Measurements from ENCODE around the gene OXCT2.
"Not testable (repeated sequence)": the region's sequence is repeated elsewhere in the genome, so short reads cannot be mapped to it uniquely, and the experiment has no call there.

Gene OXCT2

DNA sequence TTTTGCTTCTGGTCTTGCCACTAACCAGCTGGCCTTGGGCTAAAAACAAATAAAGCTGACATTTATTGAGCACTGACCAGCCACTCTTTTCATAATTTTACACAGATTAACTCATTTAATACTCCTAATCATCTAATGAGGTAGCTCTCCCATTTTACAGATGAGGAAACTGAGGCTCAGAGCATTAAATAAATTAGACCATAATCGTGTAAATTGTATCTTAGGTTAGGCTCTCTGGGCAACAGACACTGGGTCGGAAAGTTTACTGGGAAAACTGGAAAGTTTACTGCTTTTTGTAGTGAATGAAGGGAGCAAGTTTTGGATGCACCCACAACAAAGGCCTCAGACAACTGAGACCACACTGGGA lies 10.2 kb upstream of the OXCT2 start:
- TF ChIP-seq, protein P1, sequence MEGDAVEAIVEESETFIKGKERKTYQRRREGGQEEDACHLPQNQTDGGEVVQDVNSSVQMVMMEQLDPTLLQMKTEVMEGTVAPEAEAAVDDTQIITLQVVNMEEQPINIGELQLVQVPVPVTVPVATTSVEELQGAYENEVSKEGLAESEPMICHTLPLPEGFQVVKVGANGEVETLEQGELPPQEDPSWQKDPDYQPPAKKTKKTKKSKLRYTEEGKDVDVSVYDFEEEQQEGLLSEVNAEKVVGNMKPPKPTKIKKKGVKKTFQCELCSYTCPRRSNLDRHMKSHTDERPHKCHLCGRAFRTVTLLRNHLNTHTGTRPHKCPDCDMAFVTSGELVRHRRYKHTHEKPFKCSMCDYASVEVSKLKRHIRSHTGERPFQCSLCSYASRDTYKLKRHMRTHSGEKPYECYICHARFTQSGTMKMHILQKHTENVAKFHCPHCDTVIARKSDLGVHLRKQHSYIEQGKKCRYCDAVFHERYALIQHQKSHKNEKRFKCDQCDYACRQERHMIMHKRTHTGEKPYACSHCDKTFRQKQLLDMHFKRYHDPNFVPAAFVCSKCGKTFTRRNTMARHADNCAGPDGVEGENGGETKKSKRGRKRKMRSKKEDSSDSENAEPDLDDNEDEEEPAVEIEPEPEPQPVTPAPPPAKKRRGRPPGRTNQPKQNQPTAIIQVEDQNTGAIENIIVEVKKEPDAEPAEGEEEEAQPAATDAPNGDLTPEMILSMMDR (conservative IDR thresholded peaks at IDR 0.05) = no peak

DNA sequence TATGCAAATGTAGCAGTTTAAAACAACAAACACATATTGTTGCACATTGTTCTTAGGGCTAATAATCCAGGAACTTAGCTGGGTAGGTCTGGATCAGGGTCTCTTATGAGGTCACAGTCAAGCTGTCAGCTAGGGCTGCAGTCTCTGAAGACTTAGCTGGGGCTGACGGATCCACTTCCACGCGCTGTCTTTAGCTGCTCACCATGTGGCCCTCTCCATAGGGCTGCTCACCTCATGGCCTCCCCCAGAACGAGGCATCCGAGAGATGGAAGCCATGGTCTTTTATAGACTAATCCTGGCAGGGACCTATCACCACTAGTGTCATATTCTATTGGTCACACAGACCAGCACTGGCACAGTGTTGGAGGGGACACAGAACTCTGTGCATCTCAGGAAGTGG lies 8.7 kb upstream of the OXCT2 start:
- TF ChIP-seq, protein P1 (conservative IDR thresholded peaks at IDR 0.05) = no peak
- no peak overlapping the region for H3K27ac ChIP-seq

More for the DNA sequence above, 10.2 kb upstream of the OXCT2 start:
- H3K27ac ChIP-seq = no peak overlapping the region

DNA sequence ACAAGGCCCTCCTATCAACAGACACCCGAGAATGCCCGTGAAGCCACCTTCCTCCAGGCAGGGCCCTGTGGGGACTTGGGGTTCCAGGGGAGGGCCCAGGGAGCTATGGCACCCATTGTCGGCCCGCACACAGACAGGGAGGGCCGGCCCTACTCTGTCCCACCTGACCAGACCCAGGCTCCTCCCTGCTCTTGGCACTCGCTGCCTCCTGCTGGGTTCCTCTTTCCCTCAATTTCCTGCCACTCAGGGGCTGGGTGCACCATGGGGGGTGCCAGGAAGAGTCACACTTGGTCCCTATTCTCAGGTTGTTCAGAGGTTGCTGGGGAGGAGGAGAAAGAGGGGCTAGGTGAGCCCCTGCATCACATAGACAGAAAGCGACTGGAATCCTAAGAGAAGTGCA lies 8.0 kb upstream of the OXCT2 start:
- TF ChIP-seq, protein P1 (conservative IDR thresholded peaks at IDR 0.05) = no peak
- no peak overlapping the region for H3K27ac ChIP-seq

DNA sequence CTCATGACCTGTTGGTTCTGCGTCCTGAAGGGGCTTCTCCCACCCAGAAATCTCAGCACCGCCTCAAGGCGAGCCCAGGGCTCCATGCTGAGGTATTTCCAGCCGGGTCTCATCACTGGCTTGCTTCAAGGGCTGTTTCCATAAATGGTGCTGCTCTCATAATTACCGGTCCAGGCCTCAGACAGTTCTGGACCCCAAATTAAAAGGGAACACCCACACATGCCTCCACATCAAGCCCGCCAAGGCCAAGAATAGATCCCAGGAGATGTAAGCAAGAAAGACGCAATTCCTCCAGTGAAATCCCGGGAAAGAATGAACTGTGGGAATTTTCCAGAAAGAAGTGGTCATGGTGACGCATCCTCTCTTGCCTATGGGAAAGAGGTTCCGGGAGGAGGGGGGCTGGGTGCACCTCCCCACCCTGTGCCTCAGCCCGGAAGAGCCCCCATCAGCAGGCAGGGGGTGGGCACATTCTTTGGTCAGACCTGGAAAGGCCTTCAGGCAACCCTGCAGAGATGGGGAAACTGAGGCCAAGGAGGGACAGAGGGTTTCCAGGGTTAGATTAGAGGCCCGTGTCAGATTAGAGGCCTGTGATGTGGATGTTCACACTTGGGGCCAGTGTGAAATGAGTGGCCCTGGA lies 7.4 kb upstream of the OXCT2 start:
- not testable (repeated sequence) for H3K27ac ChIP-seq

DNA sequence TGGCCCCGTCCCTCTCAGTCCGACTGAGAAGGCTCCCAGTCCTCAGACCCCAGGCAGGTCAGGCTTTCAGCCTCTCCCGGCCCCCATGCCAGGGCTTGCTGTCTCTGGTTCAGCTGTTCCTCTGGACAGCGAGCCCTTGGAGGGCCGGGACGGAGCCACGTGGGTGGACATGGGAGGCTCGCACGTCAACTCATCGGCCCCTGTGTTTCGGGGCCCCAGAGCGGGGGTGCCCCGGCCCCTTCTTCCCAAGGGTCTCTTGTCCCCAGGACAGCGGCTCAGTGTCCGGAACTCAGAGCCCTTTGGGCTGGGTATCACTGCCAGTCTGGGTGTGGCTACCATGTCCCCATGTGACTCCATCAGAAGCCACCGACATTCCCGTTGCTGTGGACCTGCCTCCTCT lies 6.7 kb upstream of the OXCT2 start:
- H3K27ac ChIP-seq = not testable (repeated sequence)

DNA sequence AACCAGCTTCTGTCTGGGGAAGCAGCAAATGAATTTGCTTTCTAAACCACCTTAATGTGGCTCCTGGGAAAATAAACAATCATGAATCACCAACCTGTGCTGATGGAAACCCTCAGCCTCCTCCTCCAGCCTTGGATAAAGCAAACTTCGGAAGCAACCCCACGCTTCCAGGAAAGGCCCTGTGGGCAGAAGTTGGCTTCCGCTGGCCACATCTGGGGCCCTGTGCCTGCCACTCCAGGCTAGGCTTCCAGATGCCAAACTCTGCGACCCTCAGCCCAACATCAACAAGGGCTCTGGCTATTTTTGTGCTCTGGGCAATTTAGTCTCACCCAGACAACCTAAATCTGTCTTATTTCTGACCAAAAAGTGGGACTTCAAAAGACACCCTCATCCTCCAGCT lies 6.2 kb upstream of the OXCT2 start:
- H3K27ac ChIP-seq = no peak overlapping the region
- TF ChIP-seq, protein P1 (conservative IDR thresholded peaks at IDR 0.05) = no peak

DNA sequence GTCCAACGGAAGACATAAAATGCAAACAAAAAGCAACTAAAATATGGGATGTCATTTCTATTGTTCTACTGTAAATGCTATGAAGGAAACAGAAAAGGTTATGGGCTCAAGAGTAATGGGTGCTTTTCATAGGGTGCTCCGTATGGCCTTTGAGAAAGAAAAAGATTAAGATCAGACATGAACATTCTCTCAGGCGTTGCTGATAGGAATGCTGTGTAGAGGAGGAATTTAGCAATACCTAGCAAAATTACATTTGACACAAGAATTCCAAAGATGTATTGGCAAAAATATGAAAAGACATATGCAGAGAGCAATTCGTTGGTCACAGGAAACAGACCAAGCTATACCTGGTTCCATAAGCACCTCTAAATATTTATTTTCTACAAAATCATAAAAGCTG lies 5.7 kb upstream of the OXCT2 start:
- no peak overlapping the region for H3K27ac ChIP-seq
- TF ChIP-seq, protein P1 (conservative IDR thresholded peaks at IDR 0.05) = no peak

DNA sequence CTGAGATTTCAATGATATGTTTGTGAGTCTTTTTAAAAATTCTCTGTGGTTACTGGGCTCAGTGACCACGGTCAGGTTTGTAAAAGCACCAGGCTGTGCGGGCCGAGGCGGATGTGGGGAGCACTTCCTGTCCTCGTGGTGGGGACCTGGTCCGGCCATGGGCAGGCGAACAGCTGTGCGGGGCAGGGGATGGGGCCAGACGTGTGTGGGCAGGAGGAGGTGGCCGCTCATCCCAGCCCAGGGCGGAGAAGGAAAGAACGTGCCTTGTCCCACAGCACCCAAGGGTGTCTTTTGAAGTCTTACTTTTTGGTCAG lies 5.2 kb upstream of the OXCT2 start:
- TF ChIP-seq, protein P1 (conservative IDR thresholded peaks at IDR 0.05) = no peak
- H3K27ac ChIP-seq = no peak overlapping the region

DNA sequence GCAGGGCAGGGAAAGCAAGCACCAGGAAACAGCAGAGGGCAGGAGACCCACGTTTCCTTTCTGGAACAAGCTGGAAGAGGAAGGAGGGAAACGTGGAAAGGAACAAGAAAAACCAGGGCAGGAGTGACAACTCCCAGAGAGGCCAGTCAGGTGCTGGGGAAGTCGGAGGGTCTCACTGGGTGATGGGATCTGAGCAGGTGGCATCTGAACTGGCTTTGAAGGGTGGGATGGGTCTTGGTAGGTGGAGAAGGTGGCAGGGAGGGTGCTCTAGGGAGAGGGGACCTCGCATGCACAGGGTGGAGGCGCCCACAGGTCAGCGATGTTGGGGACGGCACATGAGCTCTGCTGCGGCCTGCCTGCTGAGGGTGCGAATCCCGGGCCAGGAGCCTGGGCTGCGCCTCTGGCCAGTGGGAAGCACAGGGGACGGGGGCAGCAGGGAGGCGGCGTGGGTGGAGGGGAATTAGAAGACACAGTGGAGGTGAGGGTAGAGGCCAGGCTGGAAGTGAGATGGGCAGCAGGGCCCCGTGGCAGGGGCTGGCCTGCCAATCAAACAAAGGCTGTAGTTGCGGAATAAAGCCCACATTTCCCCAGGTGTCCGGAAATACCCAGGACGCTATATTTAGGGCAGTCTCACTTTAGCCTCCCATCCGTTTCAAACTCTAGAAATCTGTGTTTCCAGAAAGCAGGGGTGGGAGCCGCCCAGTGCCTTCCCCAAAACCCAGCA lies 4.7 kb upstream of the OXCT2 start:
- H3K27ac ChIP-seq = not testable (repeated sequence)

DNA sequence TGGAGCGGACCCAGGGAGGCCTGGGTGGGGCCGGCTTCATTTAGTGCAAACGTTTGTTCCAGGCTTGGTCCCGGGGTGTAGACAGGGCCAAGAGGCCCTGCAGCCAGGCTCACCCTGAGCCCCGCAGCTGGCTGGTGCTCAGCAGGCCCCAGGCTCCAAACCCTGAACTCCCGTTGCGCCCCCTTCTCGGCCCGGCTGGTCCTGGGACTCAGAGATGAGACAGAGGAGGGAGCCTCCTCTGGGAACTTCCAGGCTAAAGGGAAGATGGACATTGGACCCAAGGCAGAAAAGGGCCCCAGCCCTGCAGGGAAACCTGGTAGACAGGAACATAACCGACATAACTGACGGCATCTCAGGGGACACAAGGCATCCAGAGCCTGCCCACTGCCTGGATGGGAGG lies 4.0 kb upstream of the OXCT2 start:
- H3K27ac ChIP-seq = not testable (repeated sequence)

DNA sequence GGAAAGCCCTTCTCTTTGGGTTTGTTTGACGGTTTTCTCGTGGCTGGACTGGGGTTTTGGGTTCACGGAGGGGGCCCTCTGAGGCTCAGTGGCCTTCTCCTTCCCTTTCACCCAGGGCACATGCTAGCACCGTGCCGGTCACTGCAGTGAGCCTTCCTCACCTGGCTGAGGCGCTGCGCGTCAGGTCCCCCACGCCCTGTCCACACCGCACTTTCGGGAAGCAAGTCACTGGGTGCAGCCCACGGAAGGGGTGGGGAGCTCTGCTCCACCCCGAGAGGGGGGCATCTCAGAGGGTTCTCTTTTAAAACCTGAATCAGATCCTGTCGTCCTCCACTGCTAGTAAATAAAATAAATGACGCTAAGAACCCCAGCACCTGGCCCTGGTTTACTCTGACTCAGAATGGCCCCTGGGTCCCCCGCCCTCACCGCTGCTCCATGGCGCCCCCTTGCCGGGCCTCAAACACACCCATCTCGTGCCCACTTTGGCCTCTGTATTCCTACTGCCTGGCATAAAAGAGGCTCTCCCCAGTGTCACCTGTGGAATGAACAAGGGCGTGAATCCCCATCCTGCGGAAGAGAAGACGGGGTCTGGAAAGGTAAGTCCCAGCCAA lies 2.3 kb upstream of the OXCT2 start:
- H3K27ac ChIP-seq = not testable (repeated sequence)

DNA sequence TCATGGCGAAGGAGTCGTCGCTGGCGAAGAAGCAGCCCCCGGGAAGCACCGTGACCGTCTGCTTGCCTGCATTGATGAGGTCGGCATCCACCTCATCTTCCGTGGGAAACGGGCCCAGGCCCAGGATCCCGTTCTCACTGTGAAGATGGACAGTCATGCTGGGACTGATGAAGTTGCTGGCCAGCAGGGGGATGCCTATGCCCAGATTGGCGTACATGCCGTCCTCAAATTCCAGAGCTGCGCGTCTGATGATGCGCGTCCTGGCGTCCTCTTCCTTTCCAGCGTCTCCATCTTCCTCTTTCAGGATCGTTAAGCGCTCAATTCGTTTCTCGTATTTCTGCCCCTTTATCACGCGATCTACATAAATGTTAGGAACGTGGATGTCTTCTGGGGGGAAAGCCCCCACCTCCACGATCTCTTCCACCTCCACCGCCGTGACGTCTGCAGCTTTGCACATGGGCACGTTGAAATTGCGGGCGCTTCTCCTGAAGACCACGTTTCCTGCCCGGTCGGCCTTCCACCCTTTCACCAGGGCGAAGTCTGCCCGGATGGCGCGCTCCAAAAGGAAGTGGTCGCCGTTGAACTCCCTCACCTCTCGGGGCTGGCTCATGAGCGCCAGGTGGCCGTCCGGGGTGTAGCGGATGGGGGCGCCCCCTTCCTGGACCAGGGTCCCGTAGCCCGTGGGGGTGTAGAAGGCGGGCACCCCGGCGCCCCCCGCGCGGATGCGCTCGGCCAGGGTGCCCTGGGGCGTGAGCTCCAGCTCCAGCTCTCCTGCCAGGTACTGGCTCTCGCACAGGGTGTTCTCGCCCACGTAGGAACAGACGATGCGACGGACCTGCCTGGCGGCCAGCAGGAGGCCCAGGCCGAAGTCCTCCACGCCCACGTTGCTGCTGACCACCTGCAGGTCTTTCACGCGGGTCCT lies 787 bp downstream of the OXCT2 start:
- H3K27ac ChIP-seq = not testable (repeated sequence)

DNA sequence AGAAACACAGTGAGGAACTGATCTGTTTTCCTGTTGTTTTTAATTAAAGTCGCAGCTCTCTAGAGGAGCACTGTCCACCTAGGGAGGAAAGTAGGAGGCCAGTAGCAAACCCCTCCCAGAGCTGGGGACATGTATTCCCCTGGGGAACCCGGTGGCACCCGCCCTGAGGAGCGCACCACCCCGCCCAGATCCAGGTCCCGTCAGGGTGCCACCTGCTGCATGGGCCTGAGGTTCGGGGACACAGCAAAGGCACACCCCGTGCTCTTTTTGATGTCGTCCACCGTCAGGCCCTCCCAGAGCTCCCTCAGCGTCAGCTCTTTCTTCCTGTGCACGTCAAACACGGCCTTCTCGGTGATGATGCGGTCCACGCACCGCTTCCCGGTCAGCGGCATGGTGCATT lies 1.6 kb downstream of the OXCT2 start:
- H3K27ac ChIP-seq = not testable (repeated sequence)
